NCI-H2196 (cell line): Measurements from ENCODE around the gene FADS6.
"Not testable (repeated sequence)": the region's sequence is repeated elsewhere in the genome, so short reads cannot be mapped to it uniquely, and the experiment has no call there.

Experiments
- DNase-seq: peaks from one replicate; lab custom pipeline; 2025; ENCODE audit not compliant: unreplicated experiment; lab: John Stamatoyannopoulos, UW

Gene FADS6

DNA sequence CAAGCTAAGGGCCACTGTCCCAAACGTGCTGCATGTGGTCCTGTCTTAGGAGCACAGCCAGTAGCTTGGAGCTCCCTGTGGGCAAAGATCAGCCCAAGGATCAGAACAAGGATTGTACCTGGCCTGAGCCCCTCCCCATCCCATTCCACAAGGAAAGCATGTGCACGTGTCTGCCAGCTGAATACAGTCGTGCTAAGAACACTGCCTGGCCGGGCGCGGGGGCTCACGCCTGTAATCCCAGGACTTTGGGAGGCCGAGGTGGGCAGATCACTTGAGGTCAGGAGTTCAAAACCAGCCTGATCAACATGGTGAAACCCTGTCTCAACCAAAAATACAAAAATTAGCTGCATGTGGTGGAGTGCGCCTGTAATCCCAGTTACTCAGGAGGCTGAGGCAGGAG, 23.4 kb downstream of the FADS6 start:
- not testable (repeated sequence) for DNase-seq

GRCh38 chr17:74868908-74869255, 24.6 kb downstream of the FADS6 start:
- no peak for DNase-seq

DNA sequence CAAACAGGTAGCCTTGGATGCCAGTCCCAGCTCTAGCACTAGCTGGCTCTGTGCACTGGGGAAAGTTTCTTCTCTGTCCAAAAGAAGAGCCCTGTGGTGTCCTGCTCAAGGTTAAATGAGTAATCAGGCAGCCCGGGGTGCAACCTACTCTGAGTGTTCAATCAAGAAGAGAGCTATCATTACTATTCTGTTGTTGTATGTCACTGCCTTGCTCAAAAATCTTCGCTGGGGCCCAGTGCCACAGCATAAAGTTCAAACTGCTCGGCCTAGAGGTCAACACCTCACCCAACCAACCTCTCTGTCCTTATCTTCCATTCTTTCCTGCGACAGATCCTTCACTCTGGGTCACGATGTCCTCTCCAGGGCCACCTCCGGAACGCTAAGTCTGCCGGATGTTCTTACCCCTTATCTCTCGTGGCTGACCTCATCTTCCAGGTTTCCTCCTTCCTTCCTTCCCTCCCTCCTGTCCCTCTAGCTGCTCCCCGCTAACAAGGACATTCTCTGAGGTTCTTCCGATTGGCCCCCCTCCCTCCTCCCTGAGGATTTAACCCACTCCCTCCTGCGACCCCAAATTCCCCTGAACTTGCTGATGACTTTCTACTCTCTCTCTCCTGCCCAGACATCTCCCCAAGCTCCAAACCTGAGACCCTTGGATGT, 25.1 kb downstream of the FADS6 start:
- DNase-seq: no peak

- DNase-seq: no peak
These were observed 27.1 kb downstream of the FADS6 start for GRCh38 chr17:74866198-74866835.

DNA sequence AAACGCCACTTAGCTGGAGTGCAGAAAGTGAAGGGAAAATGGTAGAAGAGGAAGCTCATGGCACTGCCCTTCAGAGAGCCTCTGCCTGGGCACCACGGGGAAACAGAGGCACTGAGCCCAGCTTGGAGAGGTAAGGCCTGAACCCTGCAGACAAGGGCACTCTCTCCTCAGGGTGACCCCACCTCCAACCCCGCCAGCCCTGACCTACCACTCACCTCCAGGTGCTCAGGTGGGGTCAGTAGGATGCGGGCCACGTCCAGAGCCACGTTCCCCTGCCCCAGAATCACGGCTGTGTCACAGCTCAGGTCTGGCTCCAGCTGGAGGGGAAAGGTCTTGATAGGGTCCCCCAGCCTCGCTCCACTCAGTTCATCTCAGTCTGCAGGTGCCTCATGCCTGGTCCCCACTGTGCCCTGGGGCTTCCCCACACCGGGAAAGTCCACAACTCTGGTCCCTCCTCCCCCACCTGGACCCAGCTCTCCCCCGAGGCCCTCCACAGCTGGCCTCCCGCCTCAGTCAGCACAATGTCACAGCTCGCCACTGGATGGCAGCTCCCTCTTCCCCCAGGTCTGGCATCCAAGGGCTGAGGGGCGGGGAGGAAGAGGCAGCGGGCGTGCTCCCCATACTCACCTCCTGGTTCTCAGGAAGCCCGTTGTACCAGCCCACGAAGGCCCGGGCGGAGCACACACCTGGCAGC, 27.8 kb downstream of the FADS6 start:
- no peak for DNase-seq

DNA sequence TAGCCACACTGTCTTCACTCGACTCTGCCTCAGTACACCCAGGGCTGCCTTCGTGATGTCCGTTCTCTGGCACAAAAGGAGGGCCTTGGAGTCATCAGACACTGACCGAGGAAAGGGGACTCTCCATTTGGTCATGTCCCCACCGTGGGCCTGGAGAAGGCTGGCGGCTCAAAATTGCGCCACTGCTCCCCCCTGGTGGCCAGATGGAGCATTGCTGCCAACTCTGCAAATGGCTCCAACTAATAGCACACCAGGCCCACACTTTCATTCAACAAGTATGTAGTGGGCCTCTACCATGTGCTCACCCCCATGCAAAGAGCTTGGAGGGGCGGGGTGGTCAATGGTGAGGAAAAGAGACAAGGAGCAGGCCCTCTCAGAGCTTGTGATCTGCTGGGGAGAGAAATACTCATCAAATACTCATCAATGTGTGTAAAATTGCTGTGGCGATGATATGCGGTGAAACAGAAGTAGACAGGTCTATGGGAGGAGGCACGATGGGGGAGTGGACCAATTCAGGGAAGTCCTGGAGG, 28.5 kb downstream of the FADS6 start:
- peak; percentile 75 for DNase-seq

GRCh38 chr17:74864297-74864865, 29.1 kb downstream of the FADS6 start:
- no peak for DNase-seq

- DNase-seq: no peak
These were observed 29.8 kb downstream of the FADS6 start for GRCh38 chr17:74863420-74864296.

DNA sequence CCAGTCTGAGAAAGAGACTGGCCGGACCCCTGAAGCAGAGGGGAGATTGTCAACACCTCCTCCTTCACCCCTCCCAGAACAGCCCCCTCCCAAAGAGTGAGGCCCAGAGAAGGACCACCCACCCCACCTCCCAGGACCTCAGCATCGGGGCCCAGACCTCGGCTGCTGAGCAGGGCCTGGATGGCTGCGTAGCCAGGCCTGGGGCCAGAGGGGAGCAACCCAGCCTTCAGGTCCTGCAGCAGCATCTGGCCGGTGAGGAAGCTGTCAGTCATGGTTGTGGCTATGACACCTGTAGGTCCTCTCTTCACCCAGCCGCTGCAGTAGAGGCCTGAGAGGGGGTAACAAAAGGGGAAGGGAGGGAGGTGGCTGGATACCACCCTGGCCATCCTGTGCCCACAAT, 30.5 kb downstream of the FADS6 start:
- DNase-seq: no peak

DNA sequence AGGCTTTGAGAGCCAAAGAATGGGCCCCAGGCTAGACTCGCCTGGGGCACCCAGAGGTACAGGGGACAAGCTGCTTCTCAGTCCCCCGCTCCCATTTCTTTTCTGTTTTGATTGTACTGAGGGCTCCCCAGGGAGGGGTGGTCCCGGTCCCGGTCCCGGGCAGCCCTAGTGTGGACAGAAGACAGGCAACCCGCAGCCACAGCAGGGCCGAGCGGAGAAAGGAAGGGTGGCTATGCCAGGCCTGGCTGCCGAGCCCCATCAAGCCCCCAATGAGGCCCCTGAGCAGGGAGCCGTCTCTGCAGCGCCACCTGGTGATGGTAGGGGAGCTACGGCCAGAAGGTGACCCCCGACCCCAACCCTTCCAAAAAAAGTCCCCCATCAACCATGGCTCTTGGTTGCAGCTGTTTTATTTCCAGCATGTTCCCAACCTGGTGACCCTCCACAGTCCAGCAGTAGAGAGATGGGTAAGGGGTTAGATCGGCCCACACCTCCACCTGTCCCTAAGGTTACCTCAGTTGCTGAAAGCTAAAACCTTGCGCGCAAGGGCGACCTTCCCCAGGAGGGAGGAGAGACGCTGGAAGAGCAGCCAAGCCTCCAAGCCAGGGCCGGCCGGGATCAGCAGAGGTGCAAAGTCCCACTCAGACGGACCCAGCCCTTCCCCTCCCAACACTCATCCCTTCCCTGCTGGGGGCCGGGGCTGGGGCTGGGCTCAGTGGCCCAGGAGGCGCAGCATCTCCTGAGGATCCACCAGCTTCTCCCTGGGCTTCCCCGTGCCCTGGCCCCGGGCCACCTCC, 31.1 kb downstream of the FADS6 start:
- DNase-seq: peak; percentile 75

DNA sequence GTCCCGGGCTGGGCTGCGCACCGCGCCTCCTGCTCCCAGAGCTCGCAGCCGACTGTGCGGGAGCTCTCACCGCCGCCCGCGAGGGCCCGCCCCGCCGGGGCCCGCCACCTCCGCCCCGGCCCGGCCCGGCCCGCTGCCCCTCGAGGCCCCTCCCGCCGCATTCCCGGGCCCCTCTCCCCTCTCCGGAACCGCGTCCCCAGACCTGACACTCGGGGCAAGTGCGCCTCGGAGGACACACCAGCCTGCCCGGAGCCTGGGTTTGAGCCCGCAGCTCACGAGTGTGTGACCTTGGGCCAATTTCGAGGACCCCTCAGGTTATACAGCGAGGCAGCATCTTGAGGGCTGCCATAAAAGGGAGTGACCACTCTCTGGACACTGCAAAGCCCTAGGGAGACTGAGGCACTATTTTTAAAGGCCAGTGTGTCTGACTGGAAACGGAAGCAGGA, 31.7 kb downstream of the FADS6 start:
- no peak for DNase-seq

DNA sequence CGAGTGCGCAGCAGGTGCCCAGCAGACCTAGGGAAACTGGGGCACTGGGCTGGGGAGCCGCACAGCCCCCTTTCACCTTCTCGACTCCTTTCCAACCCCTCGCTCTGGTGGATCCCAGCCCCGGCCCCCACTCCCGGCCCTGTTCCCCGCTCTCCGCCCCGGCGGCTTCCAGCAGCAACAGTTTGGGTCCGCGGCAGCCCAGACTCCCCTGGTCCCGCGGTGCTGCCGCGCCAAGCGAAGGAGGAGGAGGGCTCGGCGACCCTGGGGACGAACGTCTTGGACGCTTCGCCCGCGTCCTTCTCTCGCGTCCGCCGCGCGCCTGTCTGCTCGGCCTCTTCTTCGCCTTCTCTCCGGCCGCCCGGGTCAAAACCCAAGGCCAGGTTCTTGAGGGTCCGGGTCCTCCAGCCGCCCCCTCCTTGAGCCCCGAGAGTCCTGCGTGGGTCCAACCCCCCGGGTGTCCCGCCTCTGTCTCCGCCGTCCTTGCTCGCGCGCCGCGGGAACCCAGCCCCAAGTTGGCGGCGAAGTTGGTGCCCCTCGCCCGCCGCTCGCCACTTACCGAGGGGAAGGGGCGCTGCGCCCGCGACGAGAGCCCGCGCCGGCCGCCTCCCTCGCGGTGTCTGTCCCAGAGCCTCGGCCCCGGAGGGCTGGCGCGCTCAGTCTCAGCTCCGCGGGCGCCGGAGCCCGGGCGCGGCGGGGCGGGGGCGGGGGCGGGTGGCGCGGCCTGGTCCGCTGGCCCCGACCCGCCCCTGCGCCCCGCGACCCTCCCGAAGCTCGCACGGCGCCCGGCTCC, 32.4 kb downstream of the FADS6 start:
- DNase-seq: no peak

GRCh38 chr17:74860229-74860871, 33.1 kb downstream of the FADS6 start:
- DNase-seq: no peak

GRCh38 chr17:74859459-74860228, 33.8 kb downstream of the FADS6 start, which contains the start of gene GRIN2C:
Gene GRIN2C, minus strand, starts transcription at chr17:74859885. Its CDS starts 4,793 bp downstream, at chr17:74855092.
- DNase-seq: no peak

- DNase-seq: no peak
These were observed 34.6 kb downstream of the FADS6 start for GRCh38 chr17:74858672-74859458.

DNA sequence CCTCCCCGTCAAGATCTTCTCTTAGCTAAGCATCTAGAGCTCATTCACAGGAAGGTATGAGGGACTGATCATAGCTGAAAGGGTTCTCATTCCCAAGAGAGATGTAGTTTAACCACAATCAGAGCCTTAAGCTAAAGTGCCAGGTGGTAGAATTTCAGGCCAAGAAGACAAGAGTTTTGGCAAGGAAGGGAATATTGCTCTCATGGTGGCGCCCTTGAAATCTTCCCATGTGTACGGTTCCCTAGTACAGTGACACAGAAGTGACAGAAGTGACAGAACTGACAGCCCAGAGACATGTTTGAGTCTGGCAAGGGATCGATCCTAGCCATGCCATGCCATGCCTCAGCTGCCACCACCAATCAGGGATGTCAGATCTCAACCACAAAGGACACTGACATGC, 36.2 kb downstream of the FADS6 start:
- no peak for DNase-seq

DNA sequence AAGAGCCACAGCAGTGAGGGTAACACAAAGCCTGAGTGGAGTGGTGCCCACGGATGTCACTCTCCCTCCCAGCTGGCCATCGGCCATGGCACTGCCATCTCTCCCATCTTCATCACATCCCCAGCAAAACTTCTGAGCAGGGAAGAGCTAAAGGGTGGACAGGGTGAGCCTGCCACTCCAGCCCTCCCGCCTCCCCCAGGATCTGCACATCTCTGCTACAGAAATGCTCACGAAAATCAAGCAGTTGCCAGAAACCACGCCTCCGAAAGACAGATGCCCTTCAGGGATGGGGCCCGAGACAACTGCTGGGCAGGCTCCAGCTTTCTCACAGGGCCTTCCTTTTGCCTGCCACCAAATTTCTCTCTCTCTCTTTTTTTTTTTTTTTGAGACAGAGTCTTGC, 37.3 kb downstream of the FADS6 start:
- DNase-seq: no peak
